ENCODE data around the gene SLC22A6. TPM values are rescaled to one million over a fixed set of nuclear protein-coding genes. Genes with fewer than 3 reads are reported as not detected.

SLC22A6 gene
- total RNA-seq, 2 donors from 2014 or later = not detected

DNA sequence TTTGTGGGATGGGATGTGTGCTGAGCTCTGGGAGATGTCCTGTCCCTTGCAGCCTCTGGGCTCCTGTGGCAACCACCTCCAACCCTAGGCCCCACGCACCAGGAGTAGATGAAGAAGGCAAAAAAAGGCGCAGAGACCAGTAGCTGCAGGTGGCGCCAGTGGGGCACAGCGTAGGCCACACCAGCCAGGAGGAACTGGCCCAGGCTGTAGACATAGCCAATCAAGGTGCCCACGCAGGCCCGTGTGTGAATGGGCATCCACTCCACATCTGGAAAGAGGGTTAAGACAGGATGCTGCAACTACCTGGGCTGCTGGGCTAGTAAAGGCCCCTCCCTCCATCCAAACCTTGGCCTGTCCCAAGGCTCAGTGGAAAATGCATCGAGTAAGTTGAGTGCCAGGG lies 3.0 kb downstream of the SLC22A6 start:
- H3K4me1 ChIP-seq (replicated peaks) = no peaks in the 10 kb centered on the region
- WGBS = 90% methylated on average over 7 of the region's 7 CpGs
- intact Hi-C loops (cut with DNase I) = no loop called here

DNA sequence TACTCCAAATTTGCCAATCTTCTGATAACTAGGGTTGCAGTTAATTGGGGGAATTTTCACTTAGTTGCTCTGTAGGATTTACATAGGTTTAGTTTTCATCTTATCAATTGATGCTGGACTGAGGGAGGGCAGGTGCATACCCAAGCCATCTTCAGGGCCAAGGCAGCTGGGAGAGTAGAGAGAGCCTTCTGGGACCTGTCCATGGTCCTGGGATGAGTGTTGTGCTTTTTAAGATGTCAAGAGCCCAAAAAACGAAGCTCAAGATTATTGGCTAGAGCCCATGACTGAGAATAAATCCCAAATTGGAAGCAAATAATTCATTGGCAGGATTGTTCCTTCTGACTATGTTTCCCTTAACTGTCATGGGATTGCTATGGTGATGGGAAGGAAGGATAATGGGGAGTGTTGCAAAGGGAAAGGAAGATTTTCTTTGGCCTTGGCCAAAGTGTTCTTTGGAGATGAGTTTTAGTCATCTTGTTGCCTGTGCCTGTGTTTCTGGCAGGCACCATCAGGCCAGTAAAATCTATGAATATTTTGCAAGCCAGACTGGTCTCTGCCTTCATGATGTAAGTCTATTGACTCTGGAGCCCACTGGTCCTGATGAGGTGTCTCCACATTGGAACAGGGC lies 4.5 kb downstream of the SLC22A6 start:
- Histone ChIP-seq H3K4me3 (no peak overlapping the region), H3K27ac (no peak overlapping the region), H3K36me3 (no peaks in the 10 kb centered on the region), H3K4me1 (replicated peaks) (no peaks in the 10 kb centered on the region), H3K27me3 (replicated peaks; ENCODE audit: insufficient read depth) (no peaks in the 10 kb centered on the region), H3K9me3 (no peaks in the 10 kb centered on the region)
- no peak for DNase-seq (ENCODE audit: low spot score)
- TF ChIP-seq, protein P1, sequence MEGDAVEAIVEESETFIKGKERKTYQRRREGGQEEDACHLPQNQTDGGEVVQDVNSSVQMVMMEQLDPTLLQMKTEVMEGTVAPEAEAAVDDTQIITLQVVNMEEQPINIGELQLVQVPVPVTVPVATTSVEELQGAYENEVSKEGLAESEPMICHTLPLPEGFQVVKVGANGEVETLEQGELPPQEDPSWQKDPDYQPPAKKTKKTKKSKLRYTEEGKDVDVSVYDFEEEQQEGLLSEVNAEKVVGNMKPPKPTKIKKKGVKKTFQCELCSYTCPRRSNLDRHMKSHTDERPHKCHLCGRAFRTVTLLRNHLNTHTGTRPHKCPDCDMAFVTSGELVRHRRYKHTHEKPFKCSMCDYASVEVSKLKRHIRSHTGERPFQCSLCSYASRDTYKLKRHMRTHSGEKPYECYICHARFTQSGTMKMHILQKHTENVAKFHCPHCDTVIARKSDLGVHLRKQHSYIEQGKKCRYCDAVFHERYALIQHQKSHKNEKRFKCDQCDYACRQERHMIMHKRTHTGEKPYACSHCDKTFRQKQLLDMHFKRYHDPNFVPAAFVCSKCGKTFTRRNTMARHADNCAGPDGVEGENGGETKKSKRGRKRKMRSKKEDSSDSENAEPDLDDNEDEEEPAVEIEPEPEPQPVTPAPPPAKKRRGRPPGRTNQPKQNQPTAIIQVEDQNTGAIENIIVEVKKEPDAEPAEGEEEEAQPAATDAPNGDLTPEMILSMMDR (IDR thresholded peaks at IDR 0.05) = no peak
- TF ChIP-seq POLR2A (IDR thresholded peaks at IDR 0.05) = no peak
- intact Hi-C loops (cut with DNase I) = no loop called here
- WGBS = 28% methylated on average over 1 of the region's 1 CpG

More for the DNA sequence above, 3.0 kb downstream of the SLC22A6 start:
- Histone ChIP-seq H3K9me3 (no peaks in the 10 kb centered on the region), H3K36me3 (no peaks in the 10 kb centered on the region), H3K27me3 (replicated peaks; ENCODE audit: insufficient read depth) (no peaks in the 10 kb centered on the region), H3K27ac (no peak overlapping the region), H3K4me3 (no peak overlapping the region)
- no peak for DNase-seq (ENCODE audit: low spot score)
- TF ChIP-seq POLR2A (IDR thresholded peaks at IDR 0.05) (no peak), POLR2AphosphoS5 (IDR thresholded peaks at IDR 0.05) (no peak)
- TF ChIP-seq, protein P1 (IDR thresholded peaks at IDR 0.05) = no peak

DNA sequence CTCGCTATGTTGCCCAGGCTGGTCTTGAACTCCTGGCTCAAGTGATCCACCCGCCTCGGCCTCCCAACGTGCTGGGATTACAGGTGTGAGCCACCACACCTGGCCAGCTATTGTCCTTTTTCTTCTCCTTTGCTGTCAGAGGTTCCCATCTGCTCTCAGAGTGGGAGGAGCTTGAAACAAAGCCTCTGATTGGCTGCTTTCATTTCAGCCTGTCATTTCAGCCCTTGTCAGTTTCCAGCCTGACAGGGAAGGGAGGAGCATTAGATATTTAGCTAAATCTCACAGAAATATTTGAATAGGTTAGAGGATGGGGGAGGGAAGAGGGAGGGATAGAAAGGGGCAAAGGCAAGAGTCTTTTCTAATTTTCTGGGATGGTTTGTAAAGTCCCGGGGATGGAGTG lies 8.7 kb downstream of the SLC22A6 start:
- intact Hi-C loops (cut with DNase I) = no loop called here
- H3K4me1 ChIP-seq (replicated peaks) = no peaks in the 10 kb centered on the region
- no peaks in the 10 kb centered on the region for H3K36me3 ChIP-seq
- no peaks in the 10 kb centered on the region for H3K27me3 ChIP-seq (replicated peaks; ENCODE audit: insufficient read depth)
- 89% methylated on average over 5 of the region's 5 CpGs for WGBS
- no peaks in the 10 kb centered on the region for H3K9me3 ChIP-seq
- no peak for DNase-seq (ENCODE audit: low spot score)
- TF ChIP-seq, protein P1 (IDR thresholded peaks at IDR 0.05) = no peak
- TF ChIP-seq POLR2A (IDR thresholded peaks at IDR 0.05) (no peak), POLR2AphosphoS5 (IDR thresholded peaks at IDR 0.05) (no peak)
- no peak overlapping the region for H3K4me3 ChIP-seq
- H3K27ac ChIP-seq = no peak overlapping the region

DNA sequence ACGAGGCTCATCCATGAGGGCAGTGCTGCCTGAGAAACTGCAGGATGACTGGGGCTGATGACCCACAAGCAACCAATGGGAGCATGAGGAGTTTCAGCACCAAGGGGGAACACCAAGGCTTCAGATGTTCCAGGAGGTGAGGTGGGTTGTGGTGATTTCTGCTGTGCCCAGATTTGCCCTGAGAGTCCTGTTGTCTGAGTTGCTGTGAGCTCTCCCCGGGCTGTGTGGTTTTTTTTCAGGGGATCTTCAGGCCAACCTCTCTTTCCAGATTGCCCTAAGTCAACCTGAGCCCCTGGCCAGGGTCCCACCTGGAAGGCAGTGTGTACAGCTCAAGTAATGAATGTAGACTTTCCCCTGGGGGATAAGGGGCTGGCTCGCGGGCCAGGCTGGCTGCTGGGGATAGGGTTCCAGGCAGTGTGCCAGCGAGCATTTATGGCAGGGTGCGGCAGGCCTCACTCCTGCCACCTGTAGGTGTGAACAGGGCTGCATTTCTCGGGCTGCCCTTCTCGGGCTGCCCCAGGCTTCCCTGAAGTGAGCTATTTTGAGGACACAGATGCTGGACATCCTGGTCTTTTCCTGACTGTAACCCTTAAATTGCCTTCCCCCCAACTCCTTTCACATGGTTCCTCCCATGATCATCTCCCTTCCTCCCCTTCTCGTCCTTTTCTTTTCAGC lies 9.8 kb downstream of the SLC22A6 start:
- DNase-seq (ENCODE audit: low spot score) = peak; percentile 55
- Histone ChIP-seq H3K36me3 (no peaks in the 10 kb centered on the region), H3K4me3 (no peak overlapping the region), H3K27me3 (replicated peaks; ENCODE audit: insufficient read depth) (no peaks in the 10 kb centered on the region), H3K4me1 (replicated peaks) (no peaks in the 10 kb centered on the region), H3K27ac (peak overlapping the region in 1 of 2 donors; percentile 10), H3K9me3 (no peaks in the 10 kb centered on the region)
- WGBS = 9% methylated on average over 8 of the region's 9 CpGs
- TF ChIP-seq POLR2AphosphoS5 (IDR thresholded peaks at IDR 0.05) (peak; percentile 53), POLR2A (IDR thresholded peaks at IDR 0.05) (no peak)
- TF ChIP-seq, protein P1 (IDR thresholded peaks at IDR 0.05) = peak; percentile 20 to 70 (median 56)
- intact Hi-C loops (cut with DNase I) = no loop called here

DNA sequence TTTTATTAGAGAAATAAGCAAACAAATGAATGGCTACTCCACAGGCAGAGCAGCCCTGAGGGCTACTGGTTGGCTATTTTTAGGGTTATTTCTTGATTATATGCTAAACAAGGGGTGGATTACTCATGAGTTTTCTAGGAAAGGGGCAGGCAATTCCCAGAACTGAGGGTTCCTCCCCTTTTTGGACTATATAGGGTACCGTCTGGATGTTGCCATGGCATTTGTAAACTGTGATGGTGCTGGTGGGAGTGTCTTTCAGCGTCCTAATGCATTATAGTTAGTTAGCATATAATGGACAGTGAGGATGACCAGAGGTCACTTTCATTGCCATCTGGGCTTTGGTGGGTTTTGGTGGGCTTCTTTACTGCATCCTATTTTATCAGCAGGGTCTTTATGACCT lies 19.2 kb downstream of the SLC22A6 start:
- 65% methylated on average over 2 of the region's 2 CpGs for WGBS
- TF ChIP-seq POLR2AphosphoS5 (IDR thresholded peaks at IDR 0.05) (no peak), POLR2A (IDR thresholded peaks at IDR 0.05) (no peak)
- TF ChIP-seq, protein P1 (IDR thresholded peaks at IDR 0.05) = no peak
- H3K36me3 ChIP-seq = no peaks in the 10 kb centered on the region
- DNase-seq (ENCODE audit: low spot score) = no peak
- H3K27ac ChIP-seq = peak overlapping the region in 1 of 2 donors; percentile 56
- peaks cover 5% of the 10 kb centered on the region for H3K4me1 ChIP-seq (replicated peaks)
- no peaks in the 10 kb centered on the region for H3K27me3 ChIP-seq (replicated peaks; ENCODE audit: insufficient read depth)
- intact Hi-C loops (cut with DNase I) = no loop called here
- no peak overlapping the region for H3K4me3 ChIP-seq
- no peaks in the 10 kb centered on the region for H3K9me3 ChIP-seq

All from prostate gland (tissue), 2 donors.